ENCODE measurements around the gene FAM168B. TPM values are rescaled to one million over a fixed set of nuclear protein-coding genes. Genes with fewer than 3 reads are reported as not detected.

Gene FAM168B
- total RNA-seq, 5 donors from 2014 or later (not counting 1 experiment from before 2014, with no cell fraction given) = 61.7 to 84.0 (median 73.3) TPM

DNA sequence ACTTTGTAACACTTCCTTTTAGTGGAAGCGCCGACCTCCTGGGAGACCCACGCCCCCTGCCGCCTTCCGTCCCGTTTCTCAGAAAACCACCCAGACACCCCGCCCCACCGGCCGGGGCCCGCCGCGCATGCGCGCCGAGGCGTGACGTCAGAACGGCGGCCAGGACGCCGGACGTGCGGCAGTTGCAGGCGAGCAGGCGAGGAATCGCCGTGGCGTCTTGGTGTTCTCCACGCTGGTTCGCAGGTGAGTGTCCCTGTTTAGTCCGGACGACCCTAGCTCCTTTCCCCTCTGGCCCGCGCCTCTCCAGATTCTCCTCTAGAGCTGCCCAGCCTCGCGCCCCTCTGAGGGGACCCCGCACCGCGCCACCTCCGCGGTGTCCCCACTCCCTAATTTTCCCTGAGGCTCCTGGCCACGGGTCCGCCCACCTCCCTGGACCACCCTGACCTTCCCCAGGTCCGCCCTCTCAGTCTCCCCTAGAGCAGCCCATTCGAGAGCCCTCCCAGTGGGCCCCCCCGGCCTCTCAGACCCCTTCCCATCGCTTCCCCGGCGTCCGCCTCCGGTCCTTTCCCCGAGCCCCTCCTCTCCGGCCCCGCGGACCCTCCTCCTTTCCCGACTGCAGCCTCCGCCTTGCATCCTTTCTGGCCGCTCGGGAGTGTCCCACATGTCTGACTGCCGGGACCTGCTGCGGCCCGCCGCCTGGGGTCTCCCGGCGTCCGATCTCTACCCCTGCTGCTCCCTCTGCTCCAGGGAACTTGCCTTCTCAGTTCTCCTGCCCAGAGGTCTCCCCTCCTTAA, 12.1 kb upstream of the FAM168B start, which contains the start of gene PLEKHB2:
Gene PLEKHB2 (plus strand): TSS at position 181 of the 794 bp plus-strand sequence. CDS start 15,606 bp downstream, outside the sequence.
- POLR2A ChIA-PET = interaction anchor here in 1 of 2 donors (0.5 to 2.2 kb wide), 2 partner anchors 10 to 12 kb away, joined by 3 to 14 read pairs; partner anchors contain the start of gene FAM168B
- H3K4me3 Mint-ChIP-seq = peak within 1 kb of the TSS; percentile 88 to 99 (median 96)
- H3K27me3 Mint-ChIP-seq = no peaks in the 10 kb centered on the region
- CTCF ChIA-PET = interaction anchor here in 1 of 2 donors (2.0 kb wide), 1 partner anchor 12 kb away, joined by 16 read pairs; the partner anchor contains the start of gene FAM168B
- H3K27ac ChIP-seq (ENCODE audit: low read length) = peak within 1 kb of the TSS; percentile 92
- H3K36me3 Mint-ChIP-seq = peaks cover 12% of the 10 kb centered on the region
- ATAC-seq (replicated peaks in 1 of 4) (peak; percentile 74 to 82 (median 78)), DNase-seq (peak; percentile 78 to 96 (median 90))
- H3K4me1 ChIP-seq (ENCODE audit: control insufficient read depth in 1 of 2, extremely low read depth in 1 of 2, insufficient read depth in 2 of 2, low read length in 2 of 2) = peaks cover 18 to 30% of the 10 kb centered on the region in 2 experiments
- H3K27me3 ChIP-seq (replicated peaks in 1 of 2; ENCODE audit: control insufficient read depth in 2 of 2, extremely low read depth in 1 of 2, insufficient read depth in 2 of 2, low read length in 1 of 2) = no peaks in the 10 kb centered on the region
- peak within 1 kb of the TSS; percentile 94 to 96 for H3K27ac Mint-ChIP-seq
- peak within 1 kb of the TSS; percentile 88 to 99 for H3K4me3 ChIP-seq (ENCODE audit: control insufficient read depth in 1 of 2, extremely low read depth in 1 of 2, low read length in 1 of 2)
- under 1% methylated on average over 66 of the region's 66 CpGs for WGBS (ENCODE audit: insufficient coverage)
- no peaks in the 10 kb centered on the region for H3K9me3 ChIP-seq
- no peaks in the 10 kb centered on the region for H3K9me3 Mint-ChIP-seq
- peaks cover 0 to 4% of the 10 kb centered on the region in 2 donors for H3K36me3 ChIP-seq (ENCODE audit: control insufficient read depth in 2 of 2, extremely low read depth in 1 of 2, insufficient read depth in 1 of 2, low read length in 1 of 2)
- peaks cover 53 to 57% (median 55%) of the 10 kb centered on the region in 3 donors for H3K4me1 Mint-ChIP-seq

DNA sequence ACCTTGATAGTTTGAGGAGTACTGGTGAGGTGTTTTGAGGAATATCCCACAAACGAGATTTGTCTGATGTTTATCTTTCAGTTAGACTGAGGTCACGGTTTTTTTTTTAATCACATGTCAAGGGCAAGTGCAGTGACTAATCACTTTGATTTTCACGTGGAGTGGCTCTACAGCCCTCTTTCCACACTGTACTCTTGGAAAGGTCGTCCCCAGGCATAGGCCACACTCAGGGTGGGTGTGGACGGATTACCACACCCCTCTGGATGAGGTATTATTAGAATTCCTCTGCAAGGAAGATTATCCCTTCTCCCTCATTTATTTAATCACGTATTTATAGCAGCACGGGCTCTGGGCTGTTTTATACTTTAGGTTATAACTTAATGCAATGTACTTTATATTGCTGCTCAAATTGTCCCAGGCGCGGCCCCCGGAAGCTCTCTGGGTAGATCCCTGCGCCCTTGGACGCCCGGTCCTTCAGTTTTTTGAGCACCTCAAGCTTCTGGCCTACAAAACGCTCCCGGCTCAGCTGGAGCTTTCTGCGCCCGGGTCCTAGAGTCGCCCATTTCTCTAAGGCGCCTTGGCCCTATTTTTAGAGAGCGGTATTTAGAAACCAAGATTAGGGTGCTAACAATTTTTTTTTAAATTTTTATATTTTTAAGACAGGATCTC, 11.4 kb upstream of the FAM168B start:
- Mint-ChIP-seq H3K9me3 (no peaks in the 10 kb centered on the region), H3K4me1 (peaks cover 50 to 53% (median 50%) of the 10 kb centered on the region in 3 donors), H3K27me3 (no peaks in the 10 kb centered on the region), H3K36me3 (peaks cover 9% of the 10 kb centered on the region), H3K27ac (peak overlapping the region; percentile 94 to 96), H3K4me3 (peak overlapping the region; percentile 88 to 99 (median 96))
- WGBS (ENCODE audit: insufficient coverage) = 0% methylated on average over 8 of the region's 20 CpGs
- Histone ChIP-seq H3K27ac (ENCODE audit: low read length) (peak overlapping the region; percentile 92), H3K4me1 (ENCODE audit: control insufficient read depth in 1 of 2, extremely low read depth in 1 of 2, insufficient read depth in 2 of 2, low read length in 2 of 2) (peaks cover 18 to 30% of the 10 kb centered on the region in 2 experiments), H3K36me3 (ENCODE audit: control insufficient read depth in 2 of 2, extremely low read depth in 1 of 2, insufficient read depth in 1 of 2, low read length in 1 of 2) (peaks cover 0 to 2% of the 10 kb centered on the region in 2 donors), H3K27me3 (replicated peaks in 1 of 2; ENCODE audit: control insufficient read depth in 2 of 2, extremely low read depth in 1 of 2, insufficient read depth in 2 of 2, low read length in 1 of 2) (no peaks in the 10 kb centered on the region), H3K9me3 (no peaks in the 10 kb centered on the region), H3K4me3 (ENCODE audit: control insufficient read depth in 1 of 2, extremely low read depth in 1 of 2, low read length in 1 of 2) (peak overlapping the region; percentile 88 to 99)
- ATAC-seq (replicated peaks in 1 of 4) = peak; percentile 65 to 74 (median 68)
- DNase-seq = peak in 14 of 35 experiments; percentile 2 to 79 (median 21)
- POLR2A ChIA-PET = interaction anchor here (0.5 to 2.2 kb wide), 4 partner anchors 10 to 11 kb away, joined by 3 to 14 read pairs (median 4); partner anchors contain the start of gene FAM168B (in 1 of the 2)
- CTCF ChIA-PET = interaction anchor here (0.6 to 2.0 kb wide), 3 partner anchors 11 to 641 kb away, joined by 3 to 16 read pairs (median 3); partner anchors contain the start of gene FAM168B (in 1 of the 2)

DNA sequence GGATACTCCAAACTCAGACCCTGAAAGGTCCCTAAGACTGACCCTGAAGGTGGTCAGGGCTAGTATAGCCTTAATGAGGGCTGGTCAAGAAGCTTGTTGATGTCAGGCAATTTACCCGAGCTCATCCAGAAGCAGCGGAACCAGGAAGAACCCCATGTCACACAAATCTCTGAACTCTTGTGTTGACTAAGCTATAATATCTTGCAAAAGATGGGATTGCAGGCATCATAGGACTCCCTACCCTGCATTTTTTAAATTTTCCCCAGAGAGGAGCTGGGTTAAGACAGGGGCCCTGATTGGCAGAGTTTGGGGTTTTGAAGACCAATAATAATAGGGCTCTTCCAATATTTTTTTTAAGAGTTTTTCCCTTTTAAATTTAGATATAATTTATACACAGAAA, 9.9 kb upstream of the FAM168B start:
- POLR2A ChIA-PET = interaction anchor here (0.7 to 2.2 kb wide), 3 partner anchors 9 to 19 kb away, joined by 3 to 14 read pairs (median 4); partner anchors contain the start of gene FAM168B (in 2 of the 2)
- Mint-ChIP-seq H3K36me3 (peaks cover 3% of the 10 kb centered on the region), H3K9me3 (no peaks in the 10 kb centered on the region), H3K4me1 (peaks cover 39 to 43% (median 41%) of the 10 kb centered on the region in 3 donors), H3K4me3 (no peak overlapping the region), H3K27ac (peak overlapping the region; percentile 69 to 81), H3K27me3 (no peaks in the 10 kb centered on the region)
- ATAC-seq (replicated peaks in 1 of 4) (no peak), DNase-seq (no peak)
- CTCF ChIA-PET = interaction anchor here in 1 of 2 donors (0.6 kb wide), 1 partner anchor 19 kb away, joined by 5 read pairs; no protein-coding TSS in a partner anchor
- H3K9me3 ChIP-seq = no peaks in the 10 kb centered on the region
- peak overlapping the region; percentile 8 for H3K27ac ChIP-seq (ENCODE audit: low read length)
- H3K36me3 ChIP-seq (ENCODE audit: control insufficient read depth in 2 of 2, extremely low read depth in 1 of 2, insufficient read depth in 1 of 2, low read length in 1 of 2) = no peaks in the 10 kb centered on the region
- H3K4me1 ChIP-seq (ENCODE audit: control insufficient read depth in 1 of 2, extremely low read depth in 1 of 2, insufficient read depth in 2 of 2, low read length in 2 of 2) = peaks cover 18 to 30% of the 10 kb centered on the region in 2 experiments
- H3K4me3 ChIP-seq (ENCODE audit: control insufficient read depth in 1 of 2, extremely low read depth in 1 of 2, low read length in 1 of 2) = no peak overlapping the region
- WGBS (ENCODE audit: insufficient coverage) = no CpG with 5 or more reads among the region's 2 CpGs
- H3K27me3 ChIP-seq (replicated peaks in 1 of 2; ENCODE audit: control insufficient read depth in 2 of 2, extremely low read depth in 1 of 2, insufficient read depth in 2 of 2, low read length in 1 of 2) = no peaks in the 10 kb centered on the region

DNA sequence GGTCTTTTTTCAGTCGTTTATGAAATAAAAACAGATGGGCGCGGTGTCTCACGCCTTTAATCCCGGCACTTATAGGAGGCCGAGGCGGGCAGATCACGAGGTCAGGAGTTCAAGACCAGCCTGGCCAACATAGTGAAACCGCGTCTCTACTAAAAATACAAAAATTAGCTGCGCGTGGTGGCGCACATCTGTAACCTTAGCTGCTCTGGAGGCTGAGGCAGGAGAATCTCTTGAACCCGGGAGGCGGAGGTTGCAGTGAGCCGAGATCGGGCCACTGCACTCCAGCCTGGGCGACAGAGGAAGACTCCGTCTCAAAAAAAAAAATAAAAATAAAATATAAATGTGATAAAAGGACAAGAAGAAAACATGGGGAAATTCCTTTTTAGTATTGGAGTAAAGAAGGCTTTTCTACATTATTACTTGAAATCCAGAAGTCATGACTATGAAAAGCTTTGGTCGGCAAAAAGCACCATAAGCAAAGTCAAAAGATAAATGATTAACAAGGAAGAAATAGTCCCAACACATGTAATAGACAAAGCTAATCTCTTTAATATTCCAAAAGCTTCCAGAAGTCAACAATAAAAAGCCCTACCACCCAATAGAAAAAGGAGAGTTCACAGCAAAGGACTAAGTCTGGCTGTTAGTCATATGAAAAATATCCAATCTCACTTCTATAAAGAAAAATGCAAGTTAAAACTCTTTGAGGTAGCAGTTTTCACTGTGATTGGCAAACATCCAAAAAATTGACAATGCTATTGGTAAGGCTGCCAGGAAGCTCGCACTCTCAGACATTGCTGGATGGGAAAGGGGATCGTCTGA, 1.4 kb upstream of the FAM168B start:
- H3K27me3 Mint-ChIP-seq = no peaks in the 10 kb centered on the region
- POLR2A ChIA-PET = interaction anchor here (0.6 to 0.7 kb wide), 2 partner anchors 10 kb away, joined by 3 to 4 read pairs; partner anchors contain the start of gene PLEKHB2 (in 1 of the 2)
- WGBS (ENCODE audit: insufficient coverage) = 84% methylated on average over 15 of the region's 22 CpGs
- no peak for ATAC-seq (replicated peaks in 1 of 4)
- peak overlapping the region; percentile 94 to 97 for H3K27ac Mint-ChIP-seq
- CTCF ChIA-PET = interaction anchor here in 1 of 2 donors (0.6 kb wide), 1 partner anchor 907 kb away, joined by 3 read pairs; no protein-coding TSS in a partner anchor
- no peaks in the 10 kb centered on the region for H3K9me3 ChIP-seq
- no peaks in the 10 kb centered on the region for H3K9me3 Mint-ChIP-seq
- no peaks in the 10 kb centered on the region for H3K27me3 ChIP-seq (replicated peaks in 1 of 2; ENCODE audit: control insufficient read depth in 2 of 2, extremely low read depth in 1 of 2, insufficient read depth in 2 of 2, low read length in 1 of 2)
- peaks cover 3 to 30% of the 10 kb centered on the region in 2 experiments for H3K4me1 ChIP-seq (ENCODE audit: control insufficient read depth in 1 of 2, extremely low read depth in 1 of 2, insufficient read depth in 2 of 2, low read length in 2 of 2)
- no peaks in the 10 kb centered on the region for H3K36me3 ChIP-seq (ENCODE audit: control insufficient read depth in 2 of 2, extremely low read depth in 1 of 2, insufficient read depth in 1 of 2, low read length in 1 of 2)
- H3K27ac ChIP-seq (ENCODE audit: low read length) = no peak overlapping the region
- peaks cover 18 to 29% (median 18%) of the 10 kb centered on the region in 3 donors for H3K4me1 Mint-ChIP-seq
- H3K4me3 Mint-ChIP-seq = peak overlapping the region; percentile 88 to 94 (median 92)
- H3K36me3 Mint-ChIP-seq = no peaks in the 10 kb centered on the region
- H3K4me3 ChIP-seq (ENCODE audit: control insufficient read depth in 1 of 2, extremely low read depth in 1 of 2, low read length in 1 of 2) = peak overlapping the region in 1 of 2 donors; percentile 96
- no peak for DNase-seq

DNA sequence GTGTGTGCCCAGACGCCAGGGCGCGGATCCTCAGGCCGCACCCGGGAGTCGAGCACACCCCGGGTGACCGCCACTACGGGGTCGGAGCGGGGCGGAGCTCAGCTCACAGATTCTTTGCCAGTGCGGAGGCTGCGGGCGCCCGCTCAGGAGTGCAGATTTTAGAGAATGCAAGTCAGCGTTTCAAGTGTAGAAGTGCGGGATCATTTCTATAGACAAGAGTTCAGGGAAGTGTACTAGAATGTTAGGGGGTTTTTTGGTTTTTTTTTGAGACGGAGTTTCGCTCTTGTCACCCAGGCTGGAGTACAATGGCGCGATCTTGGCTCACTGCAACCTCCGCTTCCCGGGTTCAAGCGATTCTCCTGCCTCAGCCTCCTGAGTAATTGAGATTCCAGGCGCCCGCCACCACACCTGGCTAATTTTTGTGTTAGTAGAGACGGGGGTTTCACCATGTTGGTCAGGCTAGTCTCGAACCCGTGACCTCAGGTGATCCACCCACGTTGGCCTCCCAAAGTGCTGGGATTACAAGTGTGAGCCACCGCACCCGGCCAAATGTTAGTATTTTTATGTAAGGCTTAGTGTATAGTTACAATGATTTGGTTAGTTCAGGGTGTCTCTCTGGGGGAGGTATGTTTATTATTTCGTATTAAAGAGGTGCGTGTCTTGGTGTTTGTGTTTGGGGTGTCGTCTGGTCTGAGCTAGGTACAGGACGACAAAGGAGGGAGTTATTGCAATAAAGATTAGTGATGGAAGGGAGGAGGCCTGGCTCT, 619 bp upstream of the FAM168B start:
- Mint-ChIP-seq H3K27me3 (no peaks in the 10 kb centered on the region), H3K36me3 (peaks cover under 1% of the 10 kb centered on the region), H3K9me3 (no peaks in the 10 kb centered on the region), H3K4me3 (peak overlapping the region; percentile 88 to 94 (median 92)), H3K4me1 (peaks cover 18 to 35% (median 20%) of the 10 kb centered on the region in 3 donors), H3K27ac (peak overlapping the region; percentile 94 to 97)
- peaks cover 0 to 3% of the 10 kb centered on the region in 2 donors for H3K36me3 ChIP-seq (ENCODE audit: control insufficient read depth in 2 of 2, extremely low read depth in 1 of 2, insufficient read depth in 1 of 2, low read length in 1 of 2)
- DNase-seq (peak in 4 of 35 experiments; percentile 4 to 67 (median 60)), ATAC-seq (replicated peaks in 1 of 4) (peak; percentile 74 to 83 (median 80))
- WGBS (ENCODE audit: insufficient coverage) = 13% methylated on average over 28 of the region's 37 CpGs
- peaks cover 3 to 30% of the 10 kb centered on the region in 2 experiments for H3K4me1 ChIP-seq (ENCODE audit: control insufficient read depth in 1 of 2, extremely low read depth in 1 of 2, insufficient read depth in 2 of 2, low read length in 2 of 2)
- H3K4me3 ChIP-seq (ENCODE audit: control insufficient read depth in 1 of 2, extremely low read depth in 1 of 2, low read length in 1 of 2) = peak overlapping the region; percentile 85 to 96
- H3K27me3 ChIP-seq (replicated peaks in 1 of 2; ENCODE audit: control insufficient read depth in 2 of 2, extremely low read depth in 1 of 2, insufficient read depth in 2 of 2, low read length in 1 of 2) = no peaks in the 10 kb centered on the region
- POLR2A ChIA-PET = interaction anchor here (0.6 to 1.6 kb wide), 7 partner anchors 9 to 410 kb away, joined by 3 to 16 read pairs (median 4); partner anchors contain the start of gene PLEKHB2 (in 1 of the 2)
- no peaks in the 10 kb centered on the region for H3K9me3 ChIP-seq
- CTCF ChIA-PET = interaction anchor here in 1 of 2 donors (0.6 to 2.3 kb wide), 6 partner anchors 11 to 399 kb away, joined by 3 to 16 read pairs (median 3); partner anchors contain the start of genes MZT2A and PLEKHB2
- H3K27ac ChIP-seq (ENCODE audit: low read length) = peak overlapping the region; percentile 79
